ENCODE measurements around the gene ARHGAP31.

ARHGAP31 gene

DNA sequence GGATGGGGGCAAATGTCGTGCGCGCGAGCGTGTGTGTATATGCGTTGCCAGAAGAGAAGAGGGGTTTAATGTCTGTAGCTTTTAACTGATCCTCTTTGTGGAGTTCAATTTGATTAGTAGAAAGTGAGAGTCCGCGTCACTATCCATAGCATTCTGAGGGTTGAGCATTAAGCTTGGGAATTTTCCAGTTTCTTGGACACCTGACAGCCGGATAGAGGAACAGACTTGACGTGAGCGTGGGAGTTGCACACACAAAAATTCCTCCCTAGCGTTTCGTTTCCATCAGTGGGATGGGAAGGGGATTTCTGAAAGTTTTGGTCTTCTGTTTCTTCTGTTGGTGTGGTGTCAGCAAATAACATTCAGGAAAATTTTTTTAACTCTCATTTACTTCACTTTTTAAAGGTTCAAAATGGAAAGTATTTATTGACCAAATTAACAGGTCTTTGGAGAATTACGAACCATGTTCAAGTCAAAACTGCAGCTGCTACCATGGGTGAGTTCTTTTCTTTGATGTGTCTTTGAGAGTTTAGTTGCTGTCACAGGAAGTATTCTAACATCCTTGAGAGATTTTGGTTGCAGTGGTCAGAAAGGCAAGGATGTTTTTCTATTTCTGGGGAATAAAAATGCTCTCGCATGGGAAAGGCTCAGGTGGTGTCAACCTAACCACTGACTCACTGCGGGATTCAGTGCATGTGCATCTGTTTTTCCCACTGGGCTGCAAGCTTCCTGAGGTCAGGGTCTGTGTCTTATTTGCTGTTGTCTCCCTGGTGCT, 175.4 kb downstream of the ARHGAP31 start:
- Histone ChIP-seq H3K27ac (ENCODE audit: low read length) (no peak overlapping the region), H3K4me3 (ENCODE audit: low read length in 2 of 2) (peak overlapping the region; percentile 89 to 90), H3K9ac (ENCODE audit: low read length in 2 of 2) (peak overlapping the region; percentile 73 to 76), H3K27me3 (ENCODE audit: control insufficient read depth in 1 of 2, insufficient read depth in 2 of 2, low read length in 2 of 2) (no peaks in the 10 kb centered on the region), H3K4me1 (ENCODE audit: control insufficient read depth, insufficient read depth, low read length) (peaks cover 15% of the 10 kb centered on the region), H3K9me3 (ENCODE audit: control insufficient read depth in 2 of 2, low read length in 2 of 2) (no peaks in the 10 kb centered on the region), H3K36me3 (ENCODE audit: control insufficient read depth in 2 of 2, insufficient read depth in 2 of 2, low read length in 2 of 2) (peaks cover 4 to 7% of the 10 kb centered on the region in 2 donors)

All from stomach smooth muscle (tissue), 2 donors.